Measurements from ENCODE around the gene STARD13.

The STARD13 gene

GRCh38 chr13:33224191-33224590 lies 61.4 kb downstream of the STARD13 start:
- H3K27ac Mint-ChIP-seq = no peak overlapping the region
- H3K4me1 Mint-ChIP-seq = peaks cover 4% of the 10 kb centered on the region
- peaks cover under 1% of the 10 kb centered on the region for H3K27me3 Mint-ChIP-seq
- DNase-seq = no peak
- H3K36me3 Mint-ChIP-seq = no peaks in the 10 kb centered on the region
- CTCF ChIA-PET = no interaction called here
- H3K4me3 Mint-ChIP-seq = no peak overlapping the region
- H3K9me3 Mint-ChIP-seq = no peaks in the 10 kb centered on the region

GRCh38 chr13:33219926-33220325 lies 65.6 kb downstream of the STARD13 start:
- peaks cover 3% of the 10 kb centered on the region for H3K27me3 Mint-ChIP-seq
- no peaks in the 10 kb centered on the region for H3K9me3 Mint-ChIP-seq
- H3K36me3 Mint-ChIP-seq = no peaks in the 10 kb centered on the region
- H3K4me3 Mint-ChIP-seq = no peak overlapping the region
- CTCF ChIA-PET = interaction anchor here (0.7 kb wide), 1 partner anchor 10 kb away, joined by 4 read pairs; no protein-coding TSS in a partner anchor
- H3K27ac Mint-ChIP-seq = no peak overlapping the region
- DNase-seq = no peak
- no peaks in the 10 kb centered on the region for H3K4me1 Mint-ChIP-seq

- DNase-seq = no peak
- Mint-ChIP-seq H3K27me3 (peaks cover 3% of the 10 kb centered on the region), H3K9me3 (no peaks in the 10 kb centered on the region), H3K27ac (no peak overlapping the region), H3K4me3 (no peak overlapping the region), H3K4me1 (no peaks in the 10 kb centered on the region), H3K36me3 (no peaks in the 10 kb centered on the region)
- CTCF ChIA-PET = no interaction called here
These were observed 67.1 kb downstream of the STARD13 start for GRCh38 chr13:33218426-33218825.

- peaks cover 3% of the 10 kb centered on the region for H3K27me3 Mint-ChIP-seq
- H3K36me3 Mint-ChIP-seq = no peaks in the 10 kb centered on the region
- no peak for DNase-seq
- H3K4me1 Mint-ChIP-seq = no peaks in the 10 kb centered on the region
- H3K9me3 Mint-ChIP-seq = no peaks in the 10 kb centered on the region
- H3K4me3 Mint-ChIP-seq = no peak overlapping the region
- CTCF ChIA-PET = no interaction called here
- H3K27ac Mint-ChIP-seq = no peak overlapping the region
These were observed 67.5 kb downstream of the STARD13 start for GRCh38 chr13:33218020-33218419.

GRCh38 chr13:33217256-33217655 lies 68.3 kb downstream of the STARD13 start:
- Mint-ChIP-seq H3K36me3 (no peaks in the 10 kb centered on the region), H3K4me1 (no peaks in the 10 kb centered on the region), H3K9me3 (no peaks in the 10 kb centered on the region), H3K27me3 (peaks cover 5% of the 10 kb centered on the region), H3K4me3 (no peak overlapping the region), H3K27ac (no peak overlapping the region)
- DNase-seq = no peak
- CTCF ChIA-PET = no interaction called here

- no peak for DNase-seq
- no peaks in the 10 kb centered on the region for H3K4me1 Mint-ChIP-seq
- no peak overlapping the region for H3K27ac Mint-ChIP-seq
- no peaks in the 10 kb centered on the region for H3K9me3 Mint-ChIP-seq
- peaks cover 5% of the 10 kb centered on the region for H3K27me3 Mint-ChIP-seq
- no peaks in the 10 kb centered on the region for H3K36me3 Mint-ChIP-seq
- CTCF ChIA-PET = interaction anchor here (0.7 to 1.4 kb wide), 2 partner anchors 15 to 1509 kb away, joined by 3 to 4 read pairs; no protein-coding TSS in a partner anchor
- H3K4me3 Mint-ChIP-seq = no peak overlapping the region
These were observed 71.8 kb downstream of the STARD13 start for GRCh38 chr13:33213797-33214196.

- H3K4me1 Mint-ChIP-seq = no peaks in the 10 kb centered on the region
- CTCF ChIA-PET = no interaction called here
These were observed 72.4 kb downstream of the STARD13 start for GRCh38 chr13:33213024-33213768.

GRCh38 chr13:33212396-33212795 lies 73.2 kb downstream of the STARD13 start:
- Mint-ChIP-seq H3K36me3 (no peaks in the 10 kb centered on the region), H3K4me3 (no peak overlapping the region), H3K9me3 (no peaks in the 10 kb centered on the region), H3K4me1 (peaks cover under 1% of the 10 kb centered on the region), H3K27me3 (peaks cover 10% of the 10 kb centered on the region), H3K27ac (no peak overlapping the region)
- CTCF ChIA-PET = no interaction called here
- DNase-seq = no peak

More at GRCh38 chr13:33213024-33213768, 72.4 kb downstream of the STARD13 start:
- Mint-ChIP-seq H3K36me3 (no peaks in the 10 kb centered on the region), H3K27me3 (peaks cover 10% of the 10 kb centered on the region), H3K27ac (no peak overlapping the region), H3K9me3 (no peaks in the 10 kb centered on the region), H3K4me3 (no peak overlapping the region)
- no peak for DNase-seq

GRCh38 chr13:33210090-33210489 lies 75.5 kb downstream of the STARD13 start:
- no peak for DNase-seq
- no peak overlapping the region for H3K27ac Mint-ChIP-seq
- no peak overlapping the region for H3K4me3 Mint-ChIP-seq
- H3K27me3 Mint-ChIP-seq = peaks cover 10% of the 10 kb centered on the region
- peaks cover 10% of the 10 kb centered on the region for H3K4me1 Mint-ChIP-seq
- no peaks in the 10 kb centered on the region for H3K9me3 Mint-ChIP-seq
- CTCF ChIA-PET = no interaction called here
- H3K36me3 Mint-ChIP-seq = no peaks in the 10 kb centered on the region

- peaks cover 10% of the 10 kb centered on the region for H3K27me3 Mint-ChIP-seq
- no peaks in the 10 kb centered on the region for H3K36me3 Mint-ChIP-seq
- H3K9me3 Mint-ChIP-seq = no peaks in the 10 kb centered on the region
- no peak overlapping the region for H3K4me3 Mint-ChIP-seq
- no peak for DNase-seq
- CTCF ChIA-PET = no interaction called here
- peaks cover 17% of the 10 kb centered on the region for H3K4me1 Mint-ChIP-seq
- H3K27ac Mint-ChIP-seq = no peak overlapping the region
These were observed 77.0 kb downstream of the STARD13 start for GRCh38 chr13:33208290-33209220.

- H3K4me3 Mint-ChIP-seq = no peak overlapping the region
- peaks cover 17% of the 10 kb centered on the region for H3K4me1 Mint-ChIP-seq
- no peak overlapping the region for H3K27ac Mint-ChIP-seq
- no peaks in the 10 kb centered on the region for H3K36me3 Mint-ChIP-seq
- no peak for DNase-seq
- no peaks in the 10 kb centered on the region for H3K9me3 Mint-ChIP-seq
- CTCF ChIA-PET = no interaction called here
- peaks cover 13% of the 10 kb centered on the region for H3K27me3 Mint-ChIP-seq
These were observed 78.0 kb downstream of the STARD13 start for GRCh38 chr13:33207615-33207961.

- Mint-ChIP-seq H3K4me3 (no peak overlapping the region), H3K4me1 (peaks cover 17% of the 10 kb centered on the region), H3K27ac (no peak overlapping the region), H3K36me3 (no peaks in the 10 kb centered on the region), H3K27me3 (peaks cover 11% of the 10 kb centered on the region), H3K9me3 (no peaks in the 10 kb centered on the region)
- CTCF ChIA-PET = no interaction called here
- no peak for DNase-seq
These were observed 78.5 kb downstream of the STARD13 start for GRCh38 chr13:33206945-33207614.

- Mint-ChIP-seq H3K4me3 (no peak overlapping the region), H3K27ac (no peak overlapping the region), H3K27me3 (peaks cover 9% of the 10 kb centered on the region), H3K4me1 (peaks cover 17% of the 10 kb centered on the region), H3K36me3 (no peaks in the 10 kb centered on the region), H3K9me3 (no peaks in the 10 kb centered on the region)
- CTCF ChIA-PET = no interaction called here
- no peak for DNase-seq
These were observed 79.1 kb downstream of the STARD13 start for GRCh38 chr13:33206425-33206824.

- no peak for DNase-seq
- Mint-ChIP-seq H3K27me3 (peaks cover 9% of the 10 kb centered on the region), H3K36me3 (no peaks in the 10 kb centered on the region), H3K27ac (no peak overlapping the region), H3K4me3 (no peak overlapping the region), H3K9me3 (no peaks in the 10 kb centered on the region), H3K4me1 (peaks cover 17% of the 10 kb centered on the region)
- CTCF ChIA-PET = no interaction called here
These were observed 79.7 kb downstream of the STARD13 start for GRCh38 chr13:33205804-33206221.
